Measurements from ENCODE around the gene YY1.
A peak's percentile ranks its signal among the peaks of the same experiment; 100 is the strongest.
"Not testable (repeated sequence)": the region's sequence is repeated elsewhere in the genome, so short reads cannot be mapped to it uniquely, and the experiment has no call there.

Gene YY1

GRCh38 chr14:100213956-100214769 lies 24.8 kb upstream of the YY1 start:
- DNase-seq = peak; percentile 96

GRCh38 chr14:100214770-100215083 lies 24.2 kb upstream of the YY1 start:
- DNase-seq = no peak

DNA sequence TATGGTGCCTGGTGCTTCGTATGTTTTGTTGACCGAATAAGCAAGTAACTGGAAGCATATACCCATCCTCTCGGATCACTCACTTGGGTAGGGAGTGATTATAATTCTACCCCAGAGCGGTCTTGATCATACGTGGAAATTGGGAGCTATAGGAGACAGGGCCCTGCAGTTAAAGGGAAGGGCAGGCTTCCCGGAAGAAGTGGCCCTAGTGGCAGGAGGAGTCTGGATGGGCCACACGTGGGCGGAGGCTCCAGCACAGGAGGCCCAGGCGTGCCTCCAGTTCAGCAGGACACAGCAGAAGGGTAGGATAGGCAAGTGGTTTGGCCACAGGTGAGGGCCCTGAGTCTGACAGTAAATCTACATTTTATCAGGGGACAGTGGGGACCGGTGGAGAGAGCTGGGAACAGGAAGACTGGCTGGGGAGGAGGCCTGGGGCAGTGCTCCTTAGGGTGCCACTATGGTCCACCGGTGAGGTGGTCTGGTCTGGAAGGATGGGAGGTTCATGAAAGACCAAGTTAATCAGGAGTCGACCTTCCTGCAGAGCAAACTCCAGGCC lies 23.5 kb upstream of the YY1 start:
- no peak for DNase-seq

DNA sequence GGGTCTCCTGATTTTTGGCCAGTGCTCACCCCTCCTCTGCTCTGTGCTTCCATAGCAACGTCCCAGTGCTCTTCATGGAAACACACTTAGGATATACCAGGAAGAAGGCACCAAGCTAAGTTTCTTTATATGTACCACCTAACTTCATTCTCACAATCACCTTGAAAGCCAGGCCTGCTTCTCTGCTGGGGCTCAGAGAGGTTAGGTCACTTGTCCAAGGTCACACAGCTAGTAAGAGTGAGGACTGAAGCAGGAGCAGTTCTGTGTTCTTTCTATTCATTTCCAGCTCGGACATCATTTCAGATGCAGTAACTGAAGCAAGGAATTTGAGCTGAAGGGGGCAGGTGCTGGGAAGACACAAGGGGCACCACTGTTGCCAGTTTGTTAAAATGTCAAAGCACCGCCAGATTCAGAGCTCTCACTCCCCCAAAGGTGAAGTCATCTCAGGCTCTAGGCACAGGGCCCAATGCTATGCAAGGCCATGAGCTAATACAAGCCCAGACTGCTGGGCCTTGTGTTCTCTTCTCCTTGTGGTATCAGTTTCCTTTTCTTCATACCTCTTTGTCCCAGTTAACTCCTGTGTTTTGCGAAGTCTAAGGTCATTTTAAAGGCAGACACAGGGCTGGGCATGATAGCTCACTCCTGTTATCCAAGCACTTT lies 19.7 kb upstream of the YY1 start:
- DNase-seq = no peak

DNA sequence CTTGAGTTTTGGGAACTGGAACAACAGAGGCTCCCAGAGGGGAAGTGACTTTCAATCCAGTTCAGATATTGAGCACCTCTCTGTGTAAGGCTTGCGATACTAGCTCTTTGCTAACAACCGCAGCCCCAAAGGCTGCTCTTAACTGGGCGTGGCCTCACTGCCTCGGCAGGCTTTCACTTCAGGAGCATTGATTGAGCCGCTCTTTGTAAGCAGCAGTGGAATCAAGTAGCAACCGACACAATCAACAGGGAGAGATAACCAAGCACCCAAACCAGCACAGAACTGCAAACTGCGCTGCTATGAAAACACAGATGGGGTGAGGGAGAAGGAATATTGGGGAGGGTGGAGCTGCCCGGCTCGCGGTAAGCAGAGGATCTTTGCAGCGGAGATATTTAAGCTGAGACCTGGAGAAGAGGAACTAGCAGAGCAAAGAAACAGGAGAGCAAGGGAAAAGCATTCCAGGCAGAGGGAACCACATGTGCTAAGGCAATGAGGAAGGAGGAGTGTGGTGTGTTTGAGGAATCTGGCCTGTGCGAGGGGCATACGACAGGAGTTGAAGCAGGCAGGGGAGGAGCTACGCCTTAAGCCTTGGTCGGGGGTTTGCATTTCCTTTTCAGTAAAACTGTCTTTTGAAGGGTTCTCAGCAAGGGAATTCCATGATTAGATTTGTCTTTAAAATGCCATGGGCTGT lies 17.3 kb upstream of the YY1 start:
- peak; percentile 65 for DNase-seq

DNA sequence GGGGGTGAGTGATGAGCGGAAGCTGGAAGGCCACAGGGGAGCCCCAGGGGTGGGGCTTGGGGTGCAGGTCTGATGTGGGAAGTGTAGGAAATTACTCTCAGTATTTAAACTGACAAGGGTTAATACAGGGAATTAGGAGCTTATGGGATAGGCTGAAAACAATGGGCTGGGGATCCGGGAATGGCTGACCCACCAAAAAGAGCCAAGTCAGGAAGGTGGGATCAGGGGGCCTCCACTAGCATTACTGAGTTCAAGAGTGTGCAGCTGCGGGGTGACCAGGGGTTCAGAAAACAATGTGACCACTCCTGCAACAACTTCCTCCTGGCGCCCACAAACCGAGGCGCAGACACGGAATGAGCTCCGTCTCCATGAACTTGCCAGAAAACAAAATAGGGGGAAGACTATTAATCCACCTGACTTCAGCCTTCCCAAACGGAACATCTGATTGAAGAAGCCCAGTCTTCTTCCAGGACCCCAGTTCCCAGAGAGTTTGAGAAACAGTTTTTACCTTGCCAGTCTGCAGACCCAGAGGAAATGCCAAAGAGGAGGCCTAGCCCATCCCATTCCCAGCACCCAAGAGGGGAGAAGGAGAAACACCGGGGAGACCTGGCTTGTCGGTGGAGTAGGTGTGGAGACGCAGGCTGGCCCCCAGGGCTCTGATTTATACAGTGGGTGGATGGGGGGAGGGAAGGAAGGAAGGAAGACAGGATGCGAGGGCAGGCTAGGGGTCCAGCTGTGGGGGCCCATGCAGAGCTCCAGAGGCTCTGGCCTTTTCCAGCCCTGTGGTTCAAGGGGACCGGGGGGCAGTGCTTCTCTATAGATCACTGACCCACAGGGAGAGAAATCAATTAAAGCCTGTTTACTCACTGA lies 16.5 kb upstream of the YY1 start:
- no peak for DNase-seq

GRCh38 chr14:100223332-100224201 lies 15.4 kb upstream of the YY1 start:
- no peak for DNase-seq

GRCh38 chr14:100224229-100224866 lies 14.6 kb upstream of the YY1 start:
- no peak for DNase-seq

DNA sequence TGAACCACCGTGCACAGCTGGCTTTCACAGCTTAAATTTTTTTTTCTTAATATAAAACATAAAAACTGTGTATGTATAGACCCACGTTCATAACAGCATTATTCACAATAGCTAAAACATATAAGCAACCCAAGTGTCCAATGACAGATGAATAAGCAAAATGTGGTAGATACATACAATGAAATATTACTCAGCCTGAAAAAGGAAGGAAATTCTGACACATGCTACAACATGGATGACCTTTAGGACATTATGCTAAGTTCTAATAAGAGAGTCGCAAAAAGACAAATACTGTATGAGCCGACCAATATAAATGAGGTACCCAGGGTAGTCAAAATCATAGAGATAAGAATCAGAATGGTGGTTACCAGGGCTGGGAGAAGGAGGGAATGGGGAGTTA lies 13.8 kb upstream of the YY1 start:
- no peak for DNase-seq

DNA sequence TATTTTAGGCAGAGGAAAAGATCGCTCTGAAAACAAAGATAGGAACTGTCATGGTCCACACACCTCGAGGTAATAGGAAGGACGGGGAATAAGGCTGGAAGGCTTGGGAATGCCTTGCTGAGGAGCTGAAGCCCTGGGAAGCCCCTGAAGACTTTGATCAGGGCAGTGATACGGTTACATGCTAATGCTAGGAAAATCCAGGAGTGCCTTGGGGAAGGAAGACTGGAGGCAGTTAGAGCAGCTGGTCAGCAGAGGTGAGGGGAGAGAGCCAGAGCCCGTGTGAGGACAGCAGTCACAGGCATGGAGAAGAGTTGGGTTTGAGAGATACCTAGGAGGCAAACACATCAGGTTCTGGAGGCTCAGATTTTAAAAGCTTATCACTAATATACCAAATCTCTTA lies 8.6 kb upstream of the YY1 start:
- no peak for DNase-seq

- no peak for DNase-seq
Measured at GRCh38 chr14:100234511-100234910, 4.4 kb upstream of the YY1 start.

DNA sequence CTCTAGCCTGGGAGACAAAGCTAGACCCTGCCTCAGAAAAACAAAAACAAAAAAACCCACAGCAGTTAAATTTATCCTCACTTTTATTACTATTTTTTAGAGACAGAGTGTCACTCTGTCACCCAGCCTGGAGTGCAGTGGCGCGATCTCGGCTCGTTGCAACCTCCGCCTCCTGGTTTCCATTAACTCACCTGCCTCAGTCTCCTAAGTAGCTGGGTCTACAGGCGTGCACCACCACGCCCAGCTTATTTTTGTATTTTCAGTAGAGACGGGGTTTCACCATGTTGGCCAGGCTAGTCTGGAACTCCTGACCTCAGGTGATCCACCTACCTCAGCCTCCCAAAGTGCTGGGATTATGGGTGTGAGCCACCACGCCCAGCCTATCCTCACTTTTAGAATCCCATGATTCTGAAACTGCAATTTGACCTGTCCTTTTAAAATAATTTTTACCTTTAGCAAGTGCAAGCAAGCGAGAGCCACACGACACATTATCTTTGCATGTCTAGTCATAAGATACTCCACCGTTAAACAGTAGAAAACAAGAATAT lies 2.6 kb upstream of the YY1 start:
- not testable (repeated sequence) for DNase-seq

DNA sequence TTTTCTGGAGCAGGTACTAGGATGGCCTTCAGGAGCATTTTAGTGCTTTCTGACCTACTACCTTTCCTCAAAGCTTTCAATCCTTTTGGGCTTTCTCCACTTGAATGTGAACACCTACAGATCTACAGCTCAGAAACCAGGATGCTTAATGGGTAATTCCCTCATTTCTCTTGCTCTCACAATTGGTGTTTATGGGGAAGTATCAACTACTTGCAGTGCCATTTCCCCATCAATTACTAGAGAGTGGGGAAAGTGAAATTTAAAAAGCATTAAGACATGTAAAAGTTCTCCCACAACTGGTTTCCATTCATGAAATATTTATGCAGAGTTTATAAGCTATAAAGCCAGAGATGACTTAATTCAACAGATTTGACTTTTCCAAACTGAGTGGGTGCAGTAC lies 2.1 kb upstream of the YY1 start:
- DNase-seq = no peak

DNA sequence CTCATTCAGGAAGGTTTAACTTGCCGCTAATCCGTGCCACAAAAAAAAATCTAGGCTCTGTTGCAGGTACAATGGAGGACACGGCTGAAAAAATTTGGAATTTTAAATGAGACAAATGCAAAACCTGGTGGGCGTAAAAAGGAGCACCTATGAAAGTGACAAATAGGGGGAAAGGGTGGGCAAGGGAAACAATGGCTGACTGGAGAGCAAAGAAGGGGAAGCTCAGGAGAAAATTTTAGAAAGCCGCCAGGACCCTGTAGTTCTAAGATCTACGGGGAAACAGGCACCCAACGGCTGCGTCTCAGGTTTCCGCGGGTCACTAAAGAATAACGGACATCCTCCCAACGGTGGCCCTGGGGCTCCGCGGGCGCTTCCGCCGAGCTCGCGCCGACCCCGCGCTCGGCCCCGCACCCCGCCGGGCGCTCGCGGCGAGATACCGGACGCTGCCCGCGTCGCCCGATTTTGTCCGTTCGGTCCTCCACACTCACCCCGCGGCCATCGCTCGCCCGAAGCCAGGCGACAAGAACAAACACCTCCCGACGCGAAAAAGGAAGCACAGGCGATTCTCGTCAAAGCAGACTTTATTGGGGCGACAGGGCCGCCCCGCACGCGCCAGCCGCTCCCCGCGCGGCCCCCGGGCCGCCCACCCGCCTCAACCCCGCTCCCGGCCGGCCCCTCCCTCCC lies 1.1 kb upstream of the YY1 start:
- DNase-seq = peak; percentile 56

- peak; percentile 40 for DNase-seq
Measured at GRCh38 chr14:100239211-100239839, 381 bp downstream of the YY1 start.

GRCh38 chr14:100239840-100240667 lies 1.1 kb downstream of the YY1 start:
- DNase-seq = peak; percentile 85

- no peak for DNase-seq
Measured at GRCh38 chr14:100240668-100241032, 1.7 kb downstream of the YY1 start.

DNA sequence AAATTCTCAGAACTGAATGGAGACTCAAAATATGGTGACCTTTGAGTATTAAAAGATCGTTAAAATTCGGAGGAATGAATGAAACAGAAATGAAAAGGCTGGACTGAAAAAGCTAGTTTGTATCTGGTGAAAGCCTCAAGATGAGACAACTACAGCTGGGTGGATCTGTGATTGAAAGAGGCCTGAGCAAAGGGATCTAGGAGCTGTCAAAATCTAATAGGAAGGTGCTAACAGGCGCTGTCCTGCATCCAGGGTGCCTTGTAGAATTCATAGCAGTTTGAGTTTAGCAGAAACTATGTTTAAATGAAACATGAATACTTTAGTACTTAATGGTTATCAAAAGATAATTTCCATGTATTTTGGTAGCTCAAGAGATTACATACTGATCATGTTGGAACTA lies 2.3 kb downstream of the YY1 start:
- DNase-seq = no peak

- no peak for DNase-seq
Measured at GRCh38 chr14:100243020-100243419, 4.1 kb downstream of the YY1 start.
